AG09309 (cell line): ENCODE results near the gene CFAP210.
A peak's percentile ranks its signal among the peaks of the same experiment; 100 is the strongest.

Experiments used
- DNase-seq: peaks from one replicate; pipeline ENCODE4 v3.0.0-alpha.2; 2010; ENCODE audit warnings: low read depth
- H3K4me3 ChIP-seq: 2 replicates; pipeline ENCODE4 v1.5.1; 2011; ENCODE audit warnings: mild to moderate bottlenecking, low read depth, low read length, moderate library complexity; ENCODE audit not compliant: control insufficient read depth
- TF ChIP-seq, protein P1 (sequence below): IDR thresholded peaks from 2 replicates; pipeline ENCODE4 v1.5.1; 2011; ENCODE audit warnings: mild to moderate bottlenecking, low read depth, low read length, inconsistent platforms; ENCODE audit not compliant: insufficient read depth, control insufficient read depth; ENCODE audit errors: missing control alignments

CFAP210 gene

DNA sequence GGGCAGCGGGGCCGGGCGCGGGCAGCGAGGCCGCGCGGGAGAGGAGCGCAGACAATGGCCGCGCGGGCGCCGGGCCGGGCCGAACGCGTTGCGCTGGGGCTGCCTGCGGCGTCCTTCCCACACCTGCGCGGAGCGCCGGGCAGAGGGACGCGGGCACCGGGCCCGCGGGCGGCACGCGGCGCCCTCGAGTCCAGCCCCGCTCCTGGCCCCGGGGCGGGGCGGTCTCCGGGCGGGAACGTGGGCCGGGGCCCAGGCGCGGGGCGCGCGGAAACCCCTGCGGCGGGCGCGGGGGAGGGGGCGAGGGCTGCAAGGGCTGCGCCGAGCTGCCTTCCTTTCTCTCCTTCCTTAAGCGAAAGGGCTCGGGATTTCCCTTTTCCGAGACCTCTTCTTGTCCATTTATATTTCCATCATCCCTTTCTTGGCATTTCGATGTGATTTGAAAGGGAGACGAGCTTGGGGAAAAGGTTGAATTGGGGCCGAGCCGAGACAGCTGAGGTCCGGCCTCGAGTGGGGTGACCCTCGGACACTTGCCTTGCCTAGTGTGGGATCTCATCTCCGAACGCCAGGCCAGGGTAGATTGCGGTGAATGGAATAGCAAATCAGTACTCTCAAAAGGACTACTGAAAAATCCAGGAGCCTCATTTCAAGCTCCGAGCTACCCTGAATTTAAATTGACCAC lies 40.1 kb upstream of the CFAP210 start:
- TF ChIP-seq, protein P1, sequence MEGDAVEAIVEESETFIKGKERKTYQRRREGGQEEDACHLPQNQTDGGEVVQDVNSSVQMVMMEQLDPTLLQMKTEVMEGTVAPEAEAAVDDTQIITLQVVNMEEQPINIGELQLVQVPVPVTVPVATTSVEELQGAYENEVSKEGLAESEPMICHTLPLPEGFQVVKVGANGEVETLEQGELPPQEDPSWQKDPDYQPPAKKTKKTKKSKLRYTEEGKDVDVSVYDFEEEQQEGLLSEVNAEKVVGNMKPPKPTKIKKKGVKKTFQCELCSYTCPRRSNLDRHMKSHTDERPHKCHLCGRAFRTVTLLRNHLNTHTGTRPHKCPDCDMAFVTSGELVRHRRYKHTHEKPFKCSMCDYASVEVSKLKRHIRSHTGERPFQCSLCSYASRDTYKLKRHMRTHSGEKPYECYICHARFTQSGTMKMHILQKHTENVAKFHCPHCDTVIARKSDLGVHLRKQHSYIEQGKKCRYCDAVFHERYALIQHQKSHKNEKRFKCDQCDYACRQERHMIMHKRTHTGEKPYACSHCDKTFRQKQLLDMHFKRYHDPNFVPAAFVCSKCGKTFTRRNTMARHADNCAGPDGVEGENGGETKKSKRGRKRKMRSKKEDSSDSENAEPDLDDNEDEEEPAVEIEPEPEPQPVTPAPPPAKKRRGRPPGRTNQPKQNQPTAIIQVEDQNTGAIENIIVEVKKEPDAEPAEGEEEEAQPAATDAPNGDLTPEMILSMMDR = no peak
- no peak for DNase-seq
- peak overlapping the region; percentile 48 for H3K4me3 ChIP-seq

DNA sequence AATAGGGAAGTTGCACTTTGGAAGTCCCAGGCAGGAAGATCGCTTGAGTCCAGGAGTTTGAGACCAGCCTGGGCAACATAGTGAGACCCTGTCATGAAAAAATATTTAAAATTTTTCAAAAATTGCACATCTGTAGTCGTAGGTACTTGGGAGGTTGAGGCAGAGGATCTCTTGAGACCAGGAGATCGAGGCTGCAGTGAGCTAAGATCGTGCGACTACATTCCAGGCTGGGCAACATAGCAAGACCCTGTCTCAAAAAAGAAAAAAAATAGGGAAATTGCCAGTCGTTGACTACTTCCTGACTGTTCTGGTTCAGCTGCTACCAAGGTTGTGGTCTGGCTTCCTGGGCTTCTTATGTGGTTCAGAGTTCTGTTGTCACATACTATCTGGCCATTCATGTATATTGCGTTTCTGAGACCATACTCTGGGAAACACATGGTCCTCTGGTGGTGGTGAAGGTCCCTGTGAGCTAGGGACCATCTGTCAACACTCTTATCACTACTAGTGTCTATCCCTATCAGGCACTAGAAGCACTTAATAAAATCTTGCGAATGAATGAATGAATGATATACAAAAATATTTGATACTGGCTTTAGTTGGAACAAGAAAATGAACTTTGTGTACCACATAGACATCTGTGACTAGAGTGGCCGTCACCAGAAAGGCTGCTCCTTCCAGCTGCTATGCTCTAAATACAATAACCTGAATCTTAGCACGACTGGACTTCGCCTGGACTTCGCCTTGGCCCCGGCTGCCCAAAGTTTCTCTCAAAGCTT lies 38.6 kb upstream of the CFAP210 start:
- TF ChIP-seq, protein P1 = no peak
- no peak for DNase-seq
- H3K4me3 ChIP-seq = peak overlapping the region; percentile 48; the same call in 1 of the 2 replicates

DNA sequence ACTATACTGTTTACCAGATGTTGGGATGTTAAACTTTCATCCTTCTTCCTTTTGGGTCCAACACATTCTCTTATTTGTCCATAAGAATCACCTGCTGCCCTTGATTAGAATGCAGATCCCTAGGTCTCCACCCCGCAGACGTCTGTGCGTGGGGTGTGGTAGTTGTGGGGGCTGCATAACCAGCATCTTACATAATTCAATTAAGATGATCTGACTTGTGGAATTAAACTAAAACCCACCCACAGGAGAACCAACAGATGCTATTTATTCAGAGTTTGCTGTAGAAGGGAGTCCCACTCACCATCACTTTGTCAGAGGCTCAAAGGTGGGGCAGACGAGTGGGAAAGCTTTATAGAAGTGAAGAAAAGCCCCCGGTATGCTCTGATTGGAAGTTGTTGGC lies 37.9 kb upstream of the CFAP210 start:
- no peak overlapping the region for H3K4me3 ChIP-seq
- TF ChIP-seq, protein P1 = no peak
- DNase-seq = no peak

DNA sequence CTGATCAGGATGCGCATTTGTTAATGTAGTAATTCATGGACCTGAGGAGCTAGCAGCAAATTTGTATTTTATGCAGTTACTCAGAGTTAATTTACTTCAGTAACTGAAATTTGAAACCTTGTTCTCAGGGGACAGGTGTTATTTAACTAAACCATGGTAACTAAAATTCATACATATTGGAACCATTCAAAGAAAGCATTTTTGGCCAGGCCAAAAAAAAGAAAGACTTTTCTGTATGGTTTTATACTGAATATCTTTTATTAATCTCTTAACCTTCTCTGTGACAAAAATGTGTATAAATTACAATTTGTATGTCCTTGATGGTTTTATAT lies 35.0 kb upstream of the CFAP210 start:
- DNase-seq = no peak
- TF ChIP-seq, protein P1 = no peak
- no peak overlapping the region for H3K4me3 ChIP-seq

DNA sequence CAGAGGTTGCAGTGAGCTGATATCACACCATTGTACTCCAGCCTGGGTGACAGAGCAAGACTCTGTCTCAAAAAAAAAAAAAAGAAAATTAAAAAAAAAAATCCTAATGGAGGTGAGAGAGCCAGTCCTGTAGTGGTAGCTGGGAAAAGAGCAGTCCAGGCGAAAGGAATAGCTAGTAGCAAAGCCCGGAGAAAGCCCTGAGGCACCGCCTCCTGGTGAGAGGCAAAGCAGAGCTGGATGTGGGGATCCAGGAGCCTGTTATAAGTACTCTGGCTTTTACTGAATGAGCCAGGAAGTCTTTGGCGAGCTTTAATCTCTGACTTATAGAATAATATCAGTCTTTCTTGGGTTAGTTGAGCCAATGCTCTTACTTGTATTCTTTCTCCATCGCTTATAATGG lies 32.9 kb upstream of the CFAP210 start:
- no peak for DNase-seq
- TF ChIP-seq, protein P1 = no peak
- H3K4me3 ChIP-seq = no peak overlapping the region

DNA sequence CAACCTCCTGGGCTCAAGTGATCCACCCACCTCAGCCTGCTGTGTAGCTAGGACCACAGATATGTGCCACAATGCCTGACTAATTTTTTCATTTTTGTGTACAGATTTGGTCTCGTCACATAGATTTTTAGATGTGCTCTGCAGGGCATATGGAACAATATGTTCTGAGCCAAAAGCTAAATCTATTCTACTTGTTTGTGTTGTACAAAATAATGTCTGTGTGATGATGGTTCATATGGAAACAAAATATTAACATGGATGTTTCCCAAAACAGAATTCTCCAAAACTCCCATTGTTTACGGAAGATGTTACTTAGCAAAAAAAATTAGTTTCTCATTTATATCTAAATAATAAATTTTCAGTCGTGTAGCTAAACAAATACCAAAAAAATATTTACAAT lies 26.8 kb upstream of the CFAP210 start:
- TF ChIP-seq, protein P1 = no peak
- H3K4me3 ChIP-seq = no peak overlapping the region
- DNase-seq = no peak
